Central memory CD8-positive, alpha-beta T cell (primary cell): ENCODE measurements around the gene MAS1.

Experiments
- ATAC-seq: fragments of 150-1000 bp; cut with Tn5 transposase; replicated peaks from 2 replicates; pipeline ENCODE4 v1.10.0; 2022; ENCODE audit warnings: mild to moderate bottlenecking, moderate FRiP score, moderate number of reproducible peaks; ENCODE audit not compliant: poor library complexity, severe bottlenecking; ENCODE audit errors: extremely low read depth
- DNase-seq, 2 donors: peaks; one replicate each; pipeline ENCODE4 v3.0.0; 2021; ENCODE audit warnings: low spot score in 2 of 2
- H3K27ac Mint-ChIP-seq: one replicate; pipeline ENCODE4 v1.8.0; 2022; ENCODE audit warnings: low read depth, mild to moderate bottlenecking, moderate library complexity, mixed read lengths
- H3K27me3 Mint-ChIP-seq: one replicate; pipeline ENCODE4 v1.8.0; 2022; ENCODE audit warnings: mixed read lengths
- H3K36me3 Mint-ChIP-seq: one replicate; pipeline ENCODE4 v1.8.0; 2022; ENCODE audit warnings: mild to moderate bottlenecking, moderate library complexity, mixed read lengths; ENCODE audit not compliant: insufficient read depth
- H3K4me1 Mint-ChIP-seq: one replicate; pipeline ENCODE4 v1.8.0; 2022; ENCODE audit warnings: mixed read lengths
- H3K4me3 Mint-ChIP-seq: one replicate; pipeline ENCODE4 v1.8.0; 2022; ENCODE audit warnings: mild to moderate bottlenecking, moderate library complexity, mixed read lengths
- H3K9me3 Mint-ChIP-seq: one replicate; pipeline ENCODE4 v1.8.0; 2022; ENCODE audit warnings: mixed read lengths

The MAS1 gene

DNA sequence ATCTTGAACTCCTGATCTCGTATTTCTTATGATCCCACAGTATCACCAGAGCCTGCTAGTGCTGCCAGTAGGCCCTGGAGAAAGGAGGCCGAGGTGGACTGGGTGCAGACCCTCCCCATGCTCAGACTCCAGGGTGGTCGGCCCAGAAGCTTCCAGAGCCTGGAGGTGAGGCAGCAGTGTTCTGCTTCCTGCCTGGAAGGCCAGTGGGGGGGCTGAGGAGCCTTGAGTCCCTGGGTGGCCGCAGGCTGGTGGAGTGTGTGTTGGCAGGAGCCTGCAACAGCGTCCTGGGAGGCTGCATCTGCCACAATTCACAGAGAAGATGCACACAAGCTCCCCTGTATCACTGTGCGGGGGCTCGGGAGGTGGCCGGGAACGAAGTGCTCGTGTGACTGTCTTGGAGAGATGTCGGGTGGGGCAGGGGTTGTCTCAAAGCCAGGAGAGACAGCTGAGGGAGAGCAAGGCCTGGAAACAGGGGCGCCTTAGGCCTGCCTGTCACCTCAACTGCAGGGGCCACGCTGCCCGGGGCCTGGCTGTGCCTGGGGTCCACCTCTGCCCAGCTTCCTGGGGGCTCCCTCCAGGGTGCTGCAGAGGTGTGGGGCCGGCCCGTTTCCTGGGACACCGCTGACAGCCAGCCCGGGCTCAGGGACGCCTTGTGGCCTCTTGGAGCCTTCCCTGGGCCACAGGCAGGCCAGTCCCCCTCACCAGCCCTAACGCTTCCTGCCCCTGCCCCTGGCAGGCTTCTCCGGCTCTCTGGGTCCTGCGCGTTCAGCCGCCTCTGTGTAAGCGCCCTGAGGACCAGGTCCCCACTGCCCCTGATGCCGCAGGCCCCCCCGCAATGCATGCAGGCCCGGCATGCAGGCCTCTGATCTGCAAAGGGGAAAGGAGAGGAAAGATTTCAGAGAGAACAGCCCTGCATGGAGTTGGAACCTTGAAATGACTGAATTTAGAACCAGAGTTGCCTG lies 24.2 kb upstream of the MAS1 start:
- no peaks in the 10 kb centered on the region for H3K9me3 Mint-ChIP-seq
- H3K4me3 Mint-ChIP-seq = no peak overlapping the region
- H3K36me3 Mint-ChIP-seq = no peaks in the 10 kb centered on the region
- no peaks in the 10 kb centered on the region for H3K4me1 Mint-ChIP-seq
- no peak overlapping the region for H3K27ac Mint-ChIP-seq
- peaks cover 17% of the 10 kb centered on the region for H3K27me3 Mint-ChIP-seq
- ATAC-seq = no peak
- DNase-seq = no peak

DNA sequence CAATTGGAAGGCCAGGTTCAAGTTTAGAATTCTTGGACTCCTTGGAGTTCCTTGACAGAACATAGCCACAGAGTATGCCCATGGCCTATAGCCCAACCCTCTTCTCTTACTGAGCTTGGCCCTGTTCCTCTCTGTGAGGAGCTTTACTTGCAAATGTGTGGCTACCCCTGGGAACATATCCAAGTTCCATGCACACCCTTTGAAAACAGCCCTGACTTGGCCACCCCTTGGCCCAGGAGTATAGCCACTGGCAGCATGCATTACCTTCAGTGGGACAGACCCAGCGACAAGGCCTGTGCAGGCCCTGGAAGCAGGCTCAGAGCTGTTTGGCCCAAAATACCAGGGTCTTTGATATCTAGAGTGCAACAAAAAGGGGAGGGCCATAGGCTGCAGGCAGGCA lies 19.5 kb upstream of the MAS1 start:
- no peaks in the 10 kb centered on the region for H3K36me3 Mint-ChIP-seq
- DNase-seq (no peak), ATAC-seq (no peak)
- no peaks in the 10 kb centered on the region for H3K4me1 Mint-ChIP-seq
- H3K9me3 Mint-ChIP-seq = no peaks in the 10 kb centered on the region
- H3K27ac Mint-ChIP-seq = no peak overlapping the region
- H3K4me3 Mint-ChIP-seq = no peak overlapping the region
- no peaks in the 10 kb centered on the region for H3K27me3 Mint-ChIP-seq

DNA sequence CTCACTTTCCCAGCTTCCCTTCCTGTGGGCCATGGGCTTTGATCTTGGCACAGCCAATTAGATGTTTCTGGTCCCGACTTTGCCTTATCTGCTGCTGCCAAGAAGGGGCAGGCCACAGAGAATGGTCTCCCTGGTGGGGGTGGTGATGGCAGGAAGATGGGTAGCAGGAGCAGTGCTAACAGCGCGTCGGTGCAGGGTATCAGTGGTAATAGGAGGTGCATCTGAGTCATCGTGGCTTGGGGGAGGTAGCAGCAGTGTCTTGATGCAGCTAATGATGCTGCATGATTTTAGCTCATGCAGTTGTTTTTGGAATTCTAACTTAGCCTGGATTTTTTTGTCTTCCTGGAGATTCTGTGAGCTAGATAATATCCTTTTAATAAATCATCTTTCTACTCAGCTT lies 18.9 kb upstream of the MAS1 start:
- H3K9me3 Mint-ChIP-seq = no peaks in the 10 kb centered on the region
- H3K36me3 Mint-ChIP-seq = no peaks in the 10 kb centered on the region
- no peak overlapping the region for H3K27ac Mint-ChIP-seq
- H3K4me3 Mint-ChIP-seq = no peak overlapping the region
- no peak for DNase-seq
- no peak for ATAC-seq
- H3K27me3 Mint-ChIP-seq = no peaks in the 10 kb centered on the region
- no peaks in the 10 kb centered on the region for H3K4me1 Mint-ChIP-seq

DNA sequence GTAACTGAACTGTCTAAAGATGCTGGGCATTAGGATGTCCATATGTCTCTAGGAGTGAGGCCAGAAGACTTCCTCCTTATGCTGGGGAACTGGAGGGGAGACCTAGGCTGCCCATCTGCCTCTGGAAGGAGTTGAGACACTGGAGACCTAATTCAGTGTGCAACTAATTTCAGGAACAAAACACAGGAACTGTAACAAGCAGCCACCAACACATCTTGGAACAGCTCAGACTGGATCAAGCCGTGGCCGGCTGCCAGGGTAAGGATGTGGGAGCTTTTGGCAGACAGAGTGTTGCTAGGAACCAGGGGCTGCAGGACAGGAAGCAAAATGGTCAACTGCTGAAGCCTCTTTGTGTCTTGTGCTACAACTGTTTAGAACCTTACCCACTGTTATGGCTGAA lies 16.4 kb upstream of the MAS1 start:
- DNase-seq (no peak), ATAC-seq (no peak)
- Mint-ChIP-seq H3K4me1 (no peaks in the 10 kb centered on the region), H3K27ac (no peak overlapping the region), H3K4me3 (no peak overlapping the region), H3K9me3 (no peaks in the 10 kb centered on the region), H3K27me3 (peaks cover 25% of the 10 kb centered on the region), H3K36me3 (no peaks in the 10 kb centered on the region)

DNA sequence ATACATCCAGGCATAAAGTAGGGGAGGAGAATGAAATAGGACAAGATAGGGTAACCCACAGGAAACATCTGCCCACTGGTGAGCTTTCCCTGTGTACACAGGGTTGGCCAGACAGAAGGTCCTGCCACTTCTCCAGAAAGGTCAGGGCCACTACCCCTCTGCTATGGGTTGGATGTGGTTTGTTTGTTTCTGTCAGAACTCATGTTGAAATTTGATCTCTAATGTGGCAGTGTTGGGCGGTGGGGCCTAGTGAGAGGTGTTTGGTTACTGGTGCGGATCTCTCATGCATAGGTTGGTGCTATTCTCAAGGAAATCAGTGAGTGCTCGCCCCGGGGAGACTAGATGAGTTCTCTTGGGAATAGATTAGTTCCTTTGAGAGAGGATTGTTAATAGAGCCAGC lies 15.6 kb upstream of the MAS1 start:
- H3K4me1 Mint-ChIP-seq = no peaks in the 10 kb centered on the region

DNA sequence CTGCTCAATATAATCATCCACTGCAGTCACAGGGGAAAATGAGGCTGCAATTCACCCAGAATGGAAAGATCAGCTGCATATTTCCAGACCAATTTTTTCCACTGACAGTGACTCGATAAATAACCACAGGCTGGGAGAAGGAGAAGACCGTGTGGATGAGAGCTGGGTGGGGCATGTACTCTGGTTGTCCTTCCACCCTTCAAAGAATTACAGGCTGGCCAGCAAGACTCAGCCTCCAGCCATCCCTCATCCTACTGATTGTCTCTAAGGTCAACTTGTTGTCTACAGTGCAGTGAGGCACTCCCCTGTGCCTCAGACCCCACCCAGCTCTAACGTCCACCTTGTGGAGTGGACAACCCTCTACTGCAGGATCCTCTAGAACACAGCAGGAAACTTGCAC lies 14.5 kb upstream of the MAS1 start:
- Mint-ChIP-seq H3K4me3 (no peak overlapping the region), H3K27ac (no peak overlapping the region), H3K4me1 (no peaks in the 10 kb centered on the region), H3K36me3 (no peaks in the 10 kb centered on the region), H3K9me3 (no peaks in the 10 kb centered on the region), H3K27me3 (peaks cover 41% of the 10 kb centered on the region)
- ATAC-seq (no peak), DNase-seq (no peak)

More for the DNA sequence above, 15.6 kb upstream of the MAS1 start:
- Mint-ChIP-seq H3K36me3 (no peaks in the 10 kb centered on the region), H3K9me3 (no peaks in the 10 kb centered on the region), H3K27me3 (peaks cover 32% of the 10 kb centered on the region), H3K27ac (no peak overlapping the region), H3K4me3 (no peak overlapping the region)
- no peak for DNase-seq
- ATAC-seq = no peak

DNA sequence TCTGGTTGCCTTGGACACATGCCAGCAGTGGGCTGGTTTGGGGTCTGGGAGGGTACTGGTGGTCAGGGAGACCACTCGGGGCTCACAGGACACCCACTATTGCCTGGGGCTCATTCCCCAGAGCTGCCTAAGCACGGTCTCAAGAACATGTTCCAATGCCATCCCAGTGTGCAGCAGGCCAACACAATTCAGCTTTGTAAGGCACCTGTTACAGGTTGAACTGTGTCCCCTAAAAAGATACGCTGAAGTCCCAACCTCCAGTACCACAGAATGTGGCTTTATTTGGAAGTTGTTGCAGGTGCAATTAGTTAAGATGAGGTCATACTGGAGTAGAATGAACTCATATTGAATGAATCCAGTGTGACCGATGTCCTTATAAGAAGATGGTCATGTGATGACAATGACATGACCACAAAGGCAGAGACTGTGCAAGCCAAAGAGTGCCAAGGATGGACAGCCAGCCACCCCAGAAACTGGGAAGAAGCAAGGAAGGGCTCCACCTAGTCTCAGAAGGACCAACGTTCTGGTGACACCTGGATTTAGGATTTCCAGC lies 13.5 kb upstream of the MAS1 start:
- no peaks in the 10 kb centered on the region for H3K36me3 Mint-ChIP-seq
- DNase-seq (no peak), ATAC-seq (no peak)

DNA sequence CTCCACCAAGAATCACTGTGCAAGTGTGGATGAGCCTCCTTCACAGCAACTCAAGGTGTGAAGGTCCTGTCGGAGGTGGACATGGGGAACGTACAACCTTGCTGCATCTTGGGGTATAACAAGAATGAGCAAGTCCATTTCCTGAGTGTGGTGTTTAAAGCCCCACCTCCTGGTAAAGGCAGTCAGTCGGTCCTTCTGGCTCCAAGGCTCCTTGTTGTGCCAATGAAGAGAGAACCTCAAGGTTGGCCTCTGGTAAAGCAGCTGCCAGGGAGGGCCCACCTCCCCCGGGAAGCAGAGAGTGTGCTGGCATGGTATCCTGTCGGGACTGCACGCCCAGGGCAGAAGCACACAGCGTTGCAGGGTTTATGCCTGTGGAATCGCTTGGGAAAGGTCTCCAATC lies 12.4 kb upstream of the MAS1 start:
- no peak overlapping the region for H3K27ac Mint-ChIP-seq
- no peak for ATAC-seq
- peaks cover 41% of the 10 kb centered on the region for H3K27me3 Mint-ChIP-seq
- no peaks in the 10 kb centered on the region for H3K36me3 Mint-ChIP-seq
- H3K9me3 Mint-ChIP-seq = no peaks in the 10 kb centered on the region
- H3K4me3 Mint-ChIP-seq = no peak overlapping the region
- no peak for DNase-seq
- H3K4me1 Mint-ChIP-seq = no peaks in the 10 kb centered on the region

More for the DNA sequence above, 13.5 kb upstream of the MAS1 start:
- Mint-ChIP-seq H3K27ac (no peak overlapping the region), H3K4me1 (no peaks in the 10 kb centered on the region), H3K27me3 (peaks cover 41% of the 10 kb centered on the region), H3K9me3 (no peaks in the 10 kb centered on the region), H3K4me3 (no peak overlapping the region)

DNA sequence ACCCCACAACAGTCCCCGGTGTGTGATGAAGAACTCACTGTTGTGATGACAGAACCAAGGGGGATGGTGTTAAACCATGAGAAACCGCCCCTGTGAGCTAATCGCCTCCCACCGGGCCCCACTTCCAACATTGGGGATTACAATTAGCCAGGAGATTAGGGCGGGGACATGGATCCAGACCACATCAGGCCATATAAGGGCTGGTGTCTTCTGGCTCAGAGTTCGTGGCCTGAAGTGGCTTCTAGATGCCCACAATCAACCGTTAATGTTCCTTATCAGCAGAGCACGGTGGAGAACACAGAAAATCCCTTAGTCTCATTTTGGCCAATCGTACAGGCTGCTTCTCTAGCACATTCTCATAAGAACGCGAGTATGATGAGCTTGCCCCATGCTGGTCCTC lies 10.9 kb upstream of the MAS1 start:
- H3K27ac Mint-ChIP-seq = no peak overlapping the region
- H3K4me3 Mint-ChIP-seq = no peak overlapping the region
- no peaks in the 10 kb centered on the region for H3K9me3 Mint-ChIP-seq
- no peaks in the 10 kb centered on the region for H3K4me1 Mint-ChIP-seq
- no peak for ATAC-seq
- DNase-seq = no peak
- peaks cover 41% of the 10 kb centered on the region for H3K27me3 Mint-ChIP-seq
- no peaks in the 10 kb centered on the region for H3K36me3 Mint-ChIP-seq

DNA sequence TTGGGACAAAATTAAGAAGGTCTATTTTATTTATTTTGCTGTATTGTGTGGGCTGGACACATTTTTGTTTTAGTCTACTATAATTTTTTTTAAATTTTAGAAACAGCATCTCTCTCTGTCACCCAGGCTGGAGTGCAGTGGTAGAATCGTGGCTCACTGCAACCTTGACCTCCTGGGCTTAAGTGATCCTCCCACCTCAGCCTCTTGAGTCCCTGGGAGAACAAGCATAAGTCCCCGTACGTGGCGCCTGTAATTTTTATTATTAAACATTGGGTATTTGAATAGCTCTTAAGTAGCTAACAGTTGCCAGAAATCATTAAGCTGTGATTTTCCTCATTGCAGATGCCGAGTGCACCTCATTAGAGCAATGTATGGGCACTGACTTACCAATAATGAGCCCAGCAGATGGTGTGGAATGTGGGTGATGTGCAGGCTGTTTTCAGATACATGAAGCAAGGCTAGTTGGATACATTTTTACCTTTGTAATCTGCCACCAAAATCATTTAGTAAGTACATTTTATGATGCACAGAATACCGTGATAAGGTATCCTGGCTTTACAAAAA lies 10.3 kb upstream of the MAS1 start:
- no peak overlapping the region for H3K4me3 Mint-ChIP-seq
- DNase-seq = no peak
- no peaks in the 10 kb centered on the region for H3K36me3 Mint-ChIP-seq
- no peaks in the 10 kb centered on the region for H3K4me1 Mint-ChIP-seq
- no peak for ATAC-seq
- H3K27ac Mint-ChIP-seq = no peak overlapping the region
- no peaks in the 10 kb centered on the region for H3K9me3 Mint-ChIP-seq
- H3K27me3 Mint-ChIP-seq = peaks cover 43% of the 10 kb centered on the region

DNA sequence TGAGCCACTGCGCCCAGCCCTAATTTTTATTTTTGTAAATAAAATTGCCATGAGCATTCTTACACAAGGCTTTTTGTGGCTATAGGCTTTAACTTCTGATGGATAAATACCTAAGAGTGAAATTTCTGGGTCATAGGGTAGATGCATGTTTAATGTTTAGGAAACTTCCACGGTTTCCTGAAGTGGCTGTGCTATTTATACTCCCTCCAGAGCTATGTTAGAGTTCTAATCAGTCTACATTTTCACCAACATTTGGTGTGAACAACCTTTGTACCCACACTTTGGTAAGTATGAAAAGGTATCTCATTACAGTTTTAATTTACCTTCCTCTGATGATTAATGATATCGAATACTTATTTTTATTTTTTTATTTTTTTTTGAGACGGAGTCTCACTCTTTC lies 6.1 kb upstream of the MAS1 start:
- DNase-seq = no peak
- Mint-ChIP-seq H3K36me3 (no peaks in the 10 kb centered on the region), H3K27me3 (peaks cover 58% of the 10 kb centered on the region), H3K4me3 (no peak overlapping the region), H3K27ac (no peak overlapping the region), H3K4me1 (no peaks in the 10 kb centered on the region), H3K9me3 (no peaks in the 10 kb centered on the region)
- no peak for ATAC-seq

DNA sequence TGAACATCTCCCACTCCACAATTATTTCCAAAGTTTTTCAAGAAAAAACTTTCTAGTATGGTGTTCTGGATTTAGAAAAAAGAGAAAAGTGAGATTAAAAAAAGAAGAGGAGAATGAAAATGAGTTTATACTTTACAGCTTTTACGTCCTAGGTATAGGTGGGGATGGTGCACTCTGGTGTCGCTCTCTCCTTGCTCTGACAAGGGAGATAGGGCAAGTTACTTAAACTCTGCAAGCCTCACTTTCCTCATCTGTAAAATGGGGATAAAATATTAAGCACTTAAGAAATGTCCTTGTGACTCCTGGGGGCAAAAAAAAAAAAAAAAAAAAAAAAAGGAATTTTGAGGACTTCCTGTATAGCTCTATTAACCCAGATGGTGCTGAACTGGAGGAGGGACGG lies 4.5 kb upstream of the MAS1 start:
- DNase-seq = no peak
- H3K9me3 Mint-ChIP-seq = no peaks in the 10 kb centered on the region
- H3K4me1 Mint-ChIP-seq = no peaks in the 10 kb centered on the region
- H3K27ac Mint-ChIP-seq = no peak overlapping the region
- no peak for ATAC-seq
- H3K4me3 Mint-ChIP-seq = no peak overlapping the region
- H3K27me3 Mint-ChIP-seq = peaks cover 60% of the 10 kb centered on the region
- no peaks in the 10 kb centered on the region for H3K36me3 Mint-ChIP-seq

DNA sequence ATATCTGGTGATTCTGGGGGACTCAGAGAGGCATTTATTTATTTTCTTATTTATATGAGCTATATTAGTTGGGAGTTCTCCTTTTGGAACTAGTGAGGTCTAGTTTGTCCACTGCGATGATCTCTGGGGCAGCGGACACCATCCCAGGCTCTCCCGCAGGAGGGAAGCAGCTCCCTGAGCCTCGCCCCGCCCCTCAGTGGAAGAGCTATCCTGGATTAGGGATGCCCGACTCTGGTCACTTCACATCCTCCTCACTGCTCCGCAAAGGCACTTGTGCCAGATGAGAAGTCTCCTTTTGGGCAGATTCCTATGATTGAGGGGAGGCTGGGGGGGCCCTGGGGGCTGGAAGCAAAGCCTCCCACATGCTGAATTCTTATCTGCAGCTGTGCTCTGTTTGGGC lies 3.6 kb upstream of the MAS1 start:
- H3K36me3 Mint-ChIP-seq = no peaks in the 10 kb centered on the region
- H3K27ac Mint-ChIP-seq = no peak overlapping the region
- H3K4me1 Mint-ChIP-seq = no peaks in the 10 kb centered on the region
- peaks cover 68% of the 10 kb centered on the region for H3K27me3 Mint-ChIP-seq
- no peak overlapping the region for H3K4me3 Mint-ChIP-seq
- H3K9me3 Mint-ChIP-seq = no peaks in the 10 kb centered on the region
- ATAC-seq = no peak
- no peak for DNase-seq
